ENCODE results near the gene HHIPL1.

Gene HHIPL1

GRCh38 chr14:99612071-99612737, 32.7 kb upstream of the HHIPL1 start:
- no peak for DNase-seq

GRCh38 chr14:99612738-99613330, 32.1 kb upstream of the HHIPL1 start:
- DNase-seq = no peak

- DNase-seq = no peak
These were observed 29.3 kb upstream of the HHIPL1 start for GRCh38 chr14:99615497-99616157.

GRCh38 chr14:99616832-99617800, 27.8 kb upstream of the HHIPL1 start:
- no peak for DNase-seq

- DNase-seq = no peak
These were observed 24.8 kb upstream of the HHIPL1 start for GRCh38 chr14:99619835-99620834.

- DNase-seq = no peak
These were observed 23.0 kb upstream of the HHIPL1 start for GRCh38 chr14:99621948-99622347.

- no peak for DNase-seq
These were observed 20.9 kb upstream of the HHIPL1 start for GRCh38 chr14:99624024-99624423.

- DNase-seq = no peak
These were observed 20.0 kb upstream of the HHIPL1 start for GRCh38 chr14:99624971-99625370.

GRCh38 chr14:99625476-99625875, 19.5 kb upstream of the HHIPL1 start:
- no peak for DNase-seq

- no peak for DNase-seq
These were observed 18.8 kb upstream of the HHIPL1 start for GRCh38 chr14:99626041-99626648.

GRCh38 chr14:99627100-99627499, 17.8 kb upstream of the HHIPL1 start:
- DNase-seq = no peak

- no peak for DNase-seq
These were observed 17.2 kb upstream of the HHIPL1 start for GRCh38 chr14:99627510-99628381.

GRCh38 chr14:99628887-99629618, 15.9 kb upstream of the HHIPL1 start:
- DNase-seq = peak; percentile 11

- DNase-seq = no peak
These were observed 14.7 kb upstream of the HHIPL1 start for GRCh38 chr14:99630202-99630601.

GRCh38 chr14:99632410-99633035, 12.4 kb upstream of the HHIPL1 start:
- no peak for DNase-seq

GRCh38 chr14:99633141-99633540, 11.8 kb upstream of the HHIPL1 start:
- DNase-seq = no peak

- DNase-seq = no peak
These were observed 11.0 kb upstream of the HHIPL1 start for GRCh38 chr14:99633918-99634317.

GRCh38 chr14:99634443-99634842, 10.5 kb upstream of the HHIPL1 start:
- DNase-seq = no peak

- DNase-seq = no peak
These were observed 9.8 kb upstream of the HHIPL1 start for GRCh38 chr14:99635116-99635515.
